Stimulated activated CD4-positive, alpha-beta T cell treated with anti-CD3 and anti-CD28 coated beads, TNF-alpha, amount 100 ng/mL, for 48 hours (primary cell): ENCODE data around the gene IFNL2.
"Not testable (repeated sequence)": the region's sequence is repeated elsewhere in the genome, so short reads cannot be mapped to it uniquely, and the experiment has no call there.

Experiments used
- DNase-seq, 3 donors: peaks; one replicate each; pipeline ENCODE4 v3.0.0-alpha.2; 2020; ENCODE audit warnings: low read depth in 3 of 3

The IFNL2 gene

GRCh38 chr19:39268085-39268484, at the start of gene IFNL2:
TSS of gene IFNL2 (plus strand) at chr19:39268396. CDS start at chr19:39268569, 173 bp downstream.
- not testable (repeated sequence) for DNase-seq

GRCh38 chr19:39219108-39219507, 49.1 kb upstream of the IFNL2 start:
- not testable (repeated sequence) for DNase-seq

GRCh38 chr19:39223703-39224279, 44.4 kb upstream of the IFNL2 start:
- no peak for DNase-seq

DNA sequence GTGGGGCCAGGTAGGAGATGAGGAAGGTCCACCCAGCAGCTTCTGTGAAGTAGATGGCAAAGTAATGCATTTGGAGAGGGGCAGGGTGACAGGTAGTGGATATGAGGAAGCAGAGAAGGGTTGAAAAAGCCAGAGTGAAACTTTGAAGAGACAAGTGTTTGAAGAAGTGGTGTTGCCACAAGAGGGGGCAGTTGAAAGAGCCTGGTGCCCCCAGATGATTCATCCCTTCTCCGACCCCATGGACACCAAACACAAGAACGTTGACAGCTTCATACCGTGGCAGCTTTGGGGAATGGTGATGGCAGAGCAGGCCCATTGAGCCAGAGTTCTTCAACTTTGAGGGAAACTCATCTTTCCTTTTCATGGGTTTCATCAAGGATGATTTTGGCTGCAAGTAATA, 43.3 kb upstream of the IFNL2 start:
- no peak for DNase-seq

- DNase-seq = no peak
These were observed 38.0 kb upstream of the IFNL2 start for GRCh38 chr19:39230096-39230764.

DNA sequence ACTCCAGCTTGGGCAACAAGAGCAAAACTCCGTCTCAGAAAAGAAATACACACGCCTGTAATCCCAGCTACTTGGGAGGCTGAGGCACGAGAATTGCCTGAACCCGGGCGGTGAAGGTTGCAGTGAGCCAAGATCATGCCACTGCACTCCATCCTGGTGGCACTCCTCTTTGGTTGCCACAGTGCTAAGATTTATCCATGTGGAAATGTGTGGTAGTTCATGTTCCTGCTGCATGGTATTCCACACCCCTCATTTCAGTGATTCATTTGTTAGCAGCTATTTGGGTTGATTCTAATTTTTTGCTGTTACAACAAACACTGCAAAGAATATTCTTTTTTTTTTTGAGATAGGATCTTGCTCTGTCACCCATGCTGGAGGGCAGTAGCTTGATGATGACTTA, 35.5 kb upstream of the IFNL2 start:
- no peak for DNase-seq

GRCh38 chr19:39236527-39236926, 31.7 kb upstream of the IFNL2 start:
- no peak for DNase-seq

DNA sequence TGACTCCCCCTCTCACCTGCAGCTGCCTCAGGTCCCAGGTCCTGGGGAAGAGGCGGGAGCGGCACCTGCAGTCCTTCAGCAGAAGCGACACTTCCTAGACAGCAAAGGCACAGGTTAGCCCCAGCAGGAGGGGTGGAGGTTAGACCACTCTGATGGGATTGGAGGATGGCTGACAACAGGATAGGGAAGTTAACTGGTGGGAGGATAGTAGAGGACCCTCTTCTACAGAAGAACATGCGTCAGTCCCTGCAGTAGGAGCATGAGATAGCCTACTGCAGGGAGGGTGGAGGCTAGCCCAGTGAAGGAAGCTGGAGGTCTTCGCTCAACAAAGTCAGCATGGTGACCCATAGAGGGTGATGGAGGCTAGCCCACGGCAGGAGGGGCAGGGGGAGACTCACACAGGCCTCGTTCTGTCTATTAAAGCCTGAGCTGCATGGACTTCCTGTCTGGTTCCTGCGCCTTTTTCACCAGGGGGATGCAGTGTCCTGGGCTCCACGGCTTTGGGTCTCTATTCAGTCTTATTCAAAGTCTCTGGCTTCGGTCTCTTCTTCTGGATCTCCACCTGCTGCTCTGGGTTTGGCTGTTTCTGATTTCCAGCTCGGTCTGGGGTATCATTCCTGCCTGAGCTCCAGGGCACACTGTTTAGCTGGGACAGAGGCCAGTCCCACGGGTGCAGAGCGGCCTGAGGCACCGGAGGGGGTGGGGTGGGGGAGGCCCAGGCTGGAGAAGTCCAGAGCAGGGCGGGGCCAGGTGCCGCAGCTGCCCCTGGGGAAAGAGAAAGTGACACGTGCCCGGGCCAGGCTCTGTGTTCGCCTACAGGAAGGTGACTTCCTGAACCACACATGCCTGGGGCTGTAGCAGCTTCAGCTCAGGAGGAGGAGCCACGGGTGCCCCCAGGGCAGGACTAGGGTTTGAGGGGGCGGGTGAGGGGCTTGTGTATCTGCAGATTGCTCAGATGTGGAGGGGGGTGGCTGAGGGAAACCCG, 30.7 kb upstream of the IFNL2 start:
- peak in 1 of 3 donors; percentile 18 for DNase-seq

DNA sequence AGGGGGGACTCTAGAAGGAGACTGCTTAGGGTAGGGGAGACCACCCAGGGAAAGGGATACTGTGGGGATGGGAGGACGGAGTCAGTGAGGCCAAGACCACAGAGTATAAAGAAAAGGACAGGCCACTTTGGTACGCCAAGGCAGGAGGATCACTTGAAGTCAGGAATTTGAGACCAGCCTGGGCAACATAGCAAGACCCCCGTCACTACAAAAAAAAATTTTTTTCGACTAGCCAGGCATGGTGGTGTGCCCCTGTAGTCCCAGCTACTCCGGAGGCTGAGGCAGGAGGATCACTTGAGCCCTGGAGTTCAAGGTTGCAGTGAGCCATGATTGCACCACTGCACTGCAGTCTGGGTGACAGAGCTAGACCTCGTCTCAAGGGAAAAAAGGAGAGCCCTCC, 30.0 kb upstream of the IFNL2 start:
- DNase-seq = no peak

DNA sequence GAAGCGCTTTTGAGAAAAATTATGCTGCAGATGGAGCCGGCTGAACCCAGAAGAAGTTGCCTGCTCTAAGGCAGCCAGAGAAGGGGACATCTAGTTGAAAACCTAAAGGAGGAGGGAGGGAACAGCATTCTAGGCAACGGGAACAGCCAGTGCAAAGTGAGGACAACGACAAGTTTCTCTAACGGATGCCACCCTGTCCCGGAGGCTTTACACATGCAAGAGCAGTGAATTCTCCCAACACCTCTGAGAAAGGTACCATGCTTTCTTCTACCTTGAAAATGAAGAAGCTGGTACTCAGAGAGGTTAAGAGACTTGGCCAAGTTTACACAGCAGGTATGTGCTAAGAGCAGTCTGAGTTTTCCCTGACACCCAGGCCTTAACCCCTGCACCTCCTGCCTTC, 29.3 kb upstream of the IFNL2 start:
- no peak for DNase-seq

DNA sequence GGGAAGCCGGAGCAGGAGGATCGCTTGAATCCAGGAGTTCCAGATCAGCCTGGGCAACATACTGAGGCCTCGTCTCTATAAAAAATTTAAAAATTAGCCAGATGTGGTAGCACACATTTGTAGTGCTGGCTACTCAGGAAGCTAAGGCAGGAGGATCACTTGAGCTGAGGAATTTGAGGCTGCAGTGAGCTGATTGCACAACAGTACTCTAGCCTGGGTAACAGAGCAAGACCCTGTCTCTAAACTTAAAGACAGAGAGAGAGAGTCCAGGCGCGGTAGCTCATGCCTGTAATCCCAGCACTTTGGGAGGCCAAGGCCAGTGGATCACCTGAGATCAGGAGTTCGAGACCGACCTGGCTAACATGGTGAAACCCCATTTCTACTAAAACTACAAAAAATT, 27.8 kb upstream of the IFNL2 start:
- DNase-seq = no peak

GRCh38 chr19:39243741-39244140, 24.5 kb upstream of the IFNL2 start:
- DNase-seq = not testable (repeated sequence)

DNA sequence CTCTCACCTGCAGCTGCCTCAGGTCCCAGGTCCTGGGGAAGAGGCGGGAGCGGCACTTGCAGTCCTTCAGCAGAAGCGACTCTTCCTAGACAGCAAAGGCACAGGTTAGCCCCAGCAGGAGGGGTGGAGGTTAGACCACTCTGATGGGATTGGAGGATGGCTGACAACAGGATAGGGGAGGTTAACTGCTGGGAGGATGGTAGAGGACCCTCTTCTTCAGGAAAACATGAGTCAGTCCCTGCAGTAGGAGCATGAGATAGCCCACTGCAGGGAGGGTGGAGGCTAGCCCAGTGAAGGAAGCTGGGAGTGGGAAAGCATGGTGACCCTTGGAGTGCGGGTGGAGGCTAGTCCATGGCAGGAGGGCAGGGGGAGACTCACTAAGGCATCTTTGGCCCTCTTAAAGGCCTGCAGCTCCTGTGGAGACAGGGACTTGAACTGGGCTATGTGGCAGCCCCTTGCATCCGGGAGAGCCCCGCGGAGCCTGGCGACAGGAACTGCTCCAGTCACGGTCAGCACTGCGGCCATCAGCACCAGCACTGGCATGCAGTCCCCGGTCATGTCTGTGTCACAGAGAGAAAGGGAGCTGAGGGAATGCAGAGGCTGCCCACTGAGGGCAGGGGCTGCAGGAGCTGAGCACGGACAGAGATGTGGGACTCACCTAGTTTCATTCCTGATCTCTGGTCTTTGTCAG, 23.6 kb upstream of the IFNL2 start, which contains the start of gene IFNL3:
TSS of gene IFNL3 (minus strand) at position 597 of the 691 bp plus-strand sequence. CDS start at position 558, 39 bp downstream.
- DNase-seq = not testable (repeated sequence)

DNA sequence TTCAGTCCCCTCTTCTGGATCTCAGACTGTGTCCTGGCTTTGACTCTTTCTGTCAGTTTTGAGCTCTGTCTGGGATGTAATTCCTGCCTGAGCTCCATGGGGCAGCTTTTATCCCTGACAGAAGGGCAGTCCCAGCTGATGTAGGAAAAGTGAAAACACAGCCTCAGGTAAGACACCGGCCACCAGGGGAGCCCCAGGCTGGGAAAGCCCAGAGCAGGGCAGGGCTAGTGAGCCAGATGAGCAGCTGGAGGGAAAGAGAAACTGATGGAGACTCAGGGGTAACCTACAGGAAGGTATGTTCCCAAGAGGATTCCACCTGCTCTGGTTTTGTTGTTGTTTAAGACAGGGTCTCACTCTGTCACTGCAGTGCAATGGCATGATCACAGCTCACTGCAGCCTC, 23.0 kb upstream of the IFNL2 start:
- DNase-seq = not testable (repeated sequence)

DNA sequence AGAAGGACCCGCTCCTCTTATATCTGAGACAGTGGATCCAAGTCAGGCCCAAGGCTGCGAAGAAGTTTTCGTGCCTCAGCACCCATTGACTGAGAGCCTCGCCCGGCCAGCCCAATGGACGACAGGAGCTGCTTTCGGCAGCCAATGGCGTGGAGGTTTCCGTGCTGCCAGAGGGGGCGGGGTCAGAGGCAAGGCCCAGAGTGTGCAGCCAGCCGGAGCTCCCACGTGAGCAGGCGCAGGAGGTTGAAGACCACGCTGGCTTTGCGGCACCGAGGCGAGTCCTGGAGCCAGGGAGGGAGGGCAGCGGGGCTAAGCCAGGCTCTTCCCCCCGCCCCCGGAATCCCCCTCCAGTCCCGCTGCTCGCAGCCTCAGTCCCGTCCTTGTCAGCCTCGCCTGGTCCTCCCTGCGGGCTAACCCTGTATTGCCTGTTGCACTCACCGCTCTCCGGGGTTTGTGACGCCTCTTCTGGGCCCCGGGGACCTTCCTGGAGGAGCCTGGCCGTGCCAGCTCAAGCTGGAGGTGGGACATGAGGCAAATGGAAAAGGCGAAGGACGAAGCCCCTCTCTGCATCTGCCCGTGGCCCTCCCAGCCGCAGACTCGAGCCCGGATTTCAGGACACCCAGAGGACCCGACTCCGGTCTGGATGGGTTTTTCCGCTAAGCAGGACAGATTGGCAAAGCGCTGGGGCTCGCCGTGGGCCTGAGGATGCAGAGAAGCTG, 21.1 kb upstream of the IFNL2 start:
- DNase-seq = peak in 1 of 3 donors; percentile 35

DNA sequence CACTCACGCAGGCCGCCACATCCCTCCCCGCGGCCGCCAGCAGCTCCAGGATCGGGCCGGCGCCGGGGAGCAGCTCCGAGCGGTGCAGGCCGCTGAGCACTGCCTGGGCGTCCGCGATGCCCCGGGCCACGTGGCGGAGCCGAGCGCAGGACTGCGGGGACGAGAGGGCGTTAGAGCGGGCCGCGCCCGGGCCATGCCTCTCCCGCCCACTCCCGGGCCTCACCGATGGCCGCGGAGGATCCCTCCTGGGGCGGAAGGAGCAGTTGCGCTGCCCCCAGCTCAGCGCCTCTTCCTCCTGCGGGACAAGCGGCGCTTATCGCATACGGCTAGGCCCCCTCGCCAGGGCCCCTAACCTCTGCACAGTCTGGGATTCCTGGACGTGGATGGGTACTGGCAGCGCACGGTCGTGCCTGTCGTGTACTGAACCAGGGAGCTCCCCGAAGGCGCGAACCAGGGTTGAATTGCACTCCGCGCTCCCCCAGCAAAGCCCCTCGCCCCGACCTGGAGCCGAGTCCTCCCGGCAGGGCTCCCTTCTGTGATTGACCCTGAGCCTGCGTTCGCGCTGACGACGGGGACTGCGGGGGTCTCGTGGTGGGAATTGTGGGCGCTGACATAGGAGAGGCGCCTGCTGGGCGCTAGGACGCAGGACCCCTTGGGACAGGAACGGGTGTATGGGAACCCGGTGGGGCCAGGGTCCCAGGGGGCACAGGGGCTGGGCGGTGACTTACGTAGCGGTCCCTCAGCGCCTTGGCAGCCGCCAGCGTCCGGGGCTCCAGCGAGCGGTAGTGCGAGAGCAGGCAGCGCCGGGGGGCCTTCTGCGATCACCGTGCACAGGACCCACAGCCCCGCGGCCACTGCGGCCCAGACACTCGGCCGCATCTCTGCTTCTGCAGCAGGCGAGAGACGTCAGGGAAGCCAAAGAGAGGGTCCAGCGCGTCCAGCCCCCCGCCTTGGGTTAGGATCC, 20.2 kb upstream of the IFNL2 start:
- no peak for DNase-seq

DNA sequence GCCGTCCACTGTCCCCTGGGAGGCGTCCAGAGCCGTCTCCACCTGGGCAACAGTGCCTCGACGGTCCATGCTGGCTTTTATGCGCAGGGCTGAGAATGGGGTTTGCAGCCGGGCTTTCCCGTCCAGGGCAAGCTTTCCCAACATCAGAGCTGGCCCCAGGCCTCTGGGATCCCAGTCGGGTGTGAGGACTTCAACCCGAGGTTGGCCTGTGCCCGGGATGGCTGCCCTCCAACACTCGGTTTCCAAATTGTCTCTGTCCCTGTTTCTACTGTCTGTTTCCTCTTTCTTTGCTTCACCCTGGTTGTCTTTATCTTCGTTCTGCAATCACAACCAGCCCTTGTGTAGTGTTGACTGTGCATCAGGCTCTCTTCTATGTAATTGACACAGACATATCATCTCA, 19.4 kb upstream of the IFNL2 start, which contains the start of gene IFNL4:
TSS of gene IFNL4 (minus strand) at position 51 of the 400 bp plus-strand sequence.
- no peak for DNase-seq

GRCh38 chr19:39251081-39251480, 17.1 kb upstream of the IFNL2 start:
- DNase-seq = no peak

DNA sequence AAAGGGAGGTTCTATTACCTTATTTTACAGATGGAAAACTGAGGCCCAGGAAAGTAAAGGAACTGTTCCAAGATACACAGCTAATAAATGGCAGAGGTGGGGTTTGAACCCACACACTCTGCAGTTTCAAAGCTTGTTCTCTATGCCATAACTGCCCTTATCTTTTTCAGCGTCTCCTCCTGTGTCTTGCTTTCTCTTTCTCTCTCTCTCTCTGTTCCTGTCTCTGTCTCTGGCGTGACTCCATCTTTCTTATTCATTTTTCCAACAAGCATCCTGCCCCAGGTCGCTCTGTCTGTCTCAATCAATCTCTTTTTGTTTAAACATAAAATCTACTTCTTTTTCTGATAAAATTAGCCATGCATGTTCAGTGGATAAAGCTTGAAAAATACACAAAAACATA, 16.4 kb upstream of the IFNL2 start:
- DNase-seq = no peak

DNA sequence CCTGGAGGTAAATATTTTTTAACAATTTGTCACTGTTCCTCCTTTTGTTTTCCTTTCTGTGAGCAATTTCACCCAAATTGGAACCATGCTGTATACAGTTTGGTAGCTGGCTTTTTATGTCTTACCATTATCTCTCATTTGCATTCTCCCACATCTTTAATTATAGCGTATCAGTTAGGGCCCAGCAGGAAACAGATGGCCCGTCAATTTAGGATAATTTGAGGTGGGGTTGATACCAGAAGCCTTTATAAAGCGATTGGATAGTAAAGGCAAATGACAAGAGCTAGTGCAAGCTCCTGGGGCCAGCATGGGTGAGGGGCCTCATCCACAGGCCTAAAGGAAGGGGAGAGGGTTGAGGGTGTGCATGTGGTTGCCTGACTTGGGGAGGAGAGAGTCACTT, 15.7 kb upstream of the IFNL2 start:
- DNase-seq = no peak
